ENCODE data around the gene DPYD. TPM values are rescaled to one million over a fixed set of nuclear protein-coding genes. Genes with fewer than 3 reads are reported as not detected.

DPYD gene
- polyA plus RNA-seq, 3 donors from 2014 or later = 23.0 to 35.9 (median 30.8) TPM

DNA sequence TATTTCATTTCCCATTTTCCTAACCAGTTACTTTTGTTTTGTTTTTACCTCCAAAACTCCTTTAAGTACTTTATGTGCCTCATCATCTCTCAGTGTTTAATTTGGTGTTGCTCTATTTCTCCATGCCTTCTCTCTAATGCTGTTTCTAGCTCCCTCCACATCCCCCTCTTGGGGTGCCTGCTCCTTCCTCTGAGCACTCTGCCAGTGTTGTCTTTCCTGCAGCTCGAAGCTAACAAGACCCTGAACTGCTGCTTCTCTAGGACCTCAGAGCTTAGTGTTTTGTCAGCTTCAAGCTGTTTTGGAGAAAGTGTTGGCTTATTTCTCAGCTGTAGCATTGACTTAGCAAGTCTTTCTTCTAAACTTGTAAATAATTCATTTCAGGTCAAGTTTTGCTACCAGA, 290.6 kb downstream of the DPYD start:
- no peak for DNase-seq
- Mint-ChIP-seq H3K27me3 (ENCODE audit: low read depth in 3 of 3) (peaks cover 0 to 1% (median 0%) of the 10 kb centered on the region in 3 donors), H3K27ac (no peak overlapping the region), H3K9me3 (no peaks in the 10 kb centered on the region), H3K36me3 (peaks cover 0 to 8% (median 3%) of the 10 kb centered on the region in 3 donors), H3K4me1 (peaks cover 23 to 38% of the 10 kb centered on the region in 2 donors), H3K4me3 (no peak overlapping the region)

DNA sequence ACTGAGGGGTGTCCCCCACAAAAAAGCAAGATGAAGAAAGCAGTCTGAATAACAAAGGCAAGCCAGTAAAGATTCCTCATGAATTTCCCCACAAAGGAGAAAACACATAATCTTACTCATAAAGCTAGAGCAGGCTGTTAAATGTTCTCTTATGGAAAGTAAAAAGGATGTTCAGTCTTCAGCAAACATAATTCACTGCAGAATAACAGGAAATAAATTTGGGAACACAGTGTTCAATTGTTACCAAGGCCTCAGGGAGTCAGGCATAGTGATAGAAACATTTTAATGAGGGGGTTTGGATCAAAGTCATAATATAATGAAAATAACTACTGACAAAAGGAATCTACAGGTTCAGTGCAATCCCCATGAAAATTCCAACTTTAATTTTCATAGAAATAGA, 297.6 kb downstream of the DPYD start:
- Mint-ChIP-seq H3K27ac (no peak overlapping the region), H3K9me3 (no peaks in the 10 kb centered on the region), H3K4me3 (no peak overlapping the region), H3K4me1 (peaks cover 11 to 22% of the 10 kb centered on the region in 2 donors), H3K27me3 (ENCODE audit: low read depth in 3 of 3) (peaks cover 0 to 4% (median 0%) of the 10 kb centered on the region in 3 donors), H3K36me3 (peaks cover 0 to 6% (median 3%) of the 10 kb centered on the region in 3 donors)
- DNase-seq = no peak

DNA sequence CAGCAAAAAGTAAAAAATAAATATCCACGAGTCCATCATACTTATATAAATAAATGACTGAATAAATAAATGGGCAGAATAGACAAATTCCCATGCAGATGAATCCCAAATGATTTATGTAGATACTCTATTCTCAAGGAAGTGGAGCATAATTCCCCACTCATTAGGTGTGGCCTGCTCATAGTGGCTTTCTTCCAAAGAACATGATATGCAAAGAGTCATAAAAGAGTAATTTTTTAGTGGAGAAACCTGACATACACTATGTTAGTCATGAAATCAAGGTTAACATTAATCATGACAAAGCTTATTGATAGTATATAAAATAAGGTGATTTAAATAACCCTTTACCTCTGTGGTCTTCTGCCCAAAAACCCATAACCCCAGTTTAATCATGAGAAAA, 298.9 kb downstream of the DPYD start:
- Mint-ChIP-seq H3K4me1 (peaks cover 11 to 22% of the 10 kb centered on the region in 2 donors), H3K27ac (no peak overlapping the region), H3K4me3 (no peak overlapping the region), H3K27me3 (ENCODE audit: low read depth in 3 of 3) (peaks cover 0 to 4% (median 0%) of the 10 kb centered on the region in 3 donors), H3K36me3 (peaks cover 0 to 6% (median 3%) of the 10 kb centered on the region in 3 donors), H3K9me3 (no peaks in the 10 kb centered on the region)
- no peak for DNase-seq

DNA sequence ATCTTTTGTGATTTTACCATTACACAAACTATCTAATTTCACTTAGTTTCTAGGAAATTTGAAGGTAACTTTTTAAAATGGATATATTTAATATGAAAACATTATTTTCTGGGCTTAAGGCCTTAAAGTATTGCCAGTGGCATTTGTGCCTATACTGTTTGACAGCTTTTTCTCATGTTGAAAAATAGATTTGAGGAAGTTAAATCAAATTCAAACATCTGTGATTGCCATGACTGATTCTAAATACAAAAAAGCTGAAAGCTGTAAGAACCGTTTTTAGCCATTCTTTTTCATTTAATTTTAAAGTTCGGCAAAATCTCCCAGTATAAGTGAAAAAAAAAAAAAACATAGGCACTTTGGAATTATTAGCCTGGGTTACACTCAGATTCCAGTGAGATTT, 301.1 kb downstream of the DPYD start:
- no peaks in the 10 kb centered on the region for H3K9me3 Mint-ChIP-seq
- H3K4me3 Mint-ChIP-seq = no peak overlapping the region
- peaks cover 0 to 4% of the 10 kb centered on the region in 2 donors for H3K4me1 Mint-ChIP-seq
- no peak for DNase-seq
- peaks cover 0 to 4% (median 0%) of the 10 kb centered on the region in 3 donors for H3K27me3 Mint-ChIP-seq (ENCODE audit: low read depth in 3 of 3)
- peaks cover 0 to 6% (median 3%) of the 10 kb centered on the region in 3 donors for H3K36me3 Mint-ChIP-seq
- H3K27ac Mint-ChIP-seq = no peak overlapping the region

DNA sequence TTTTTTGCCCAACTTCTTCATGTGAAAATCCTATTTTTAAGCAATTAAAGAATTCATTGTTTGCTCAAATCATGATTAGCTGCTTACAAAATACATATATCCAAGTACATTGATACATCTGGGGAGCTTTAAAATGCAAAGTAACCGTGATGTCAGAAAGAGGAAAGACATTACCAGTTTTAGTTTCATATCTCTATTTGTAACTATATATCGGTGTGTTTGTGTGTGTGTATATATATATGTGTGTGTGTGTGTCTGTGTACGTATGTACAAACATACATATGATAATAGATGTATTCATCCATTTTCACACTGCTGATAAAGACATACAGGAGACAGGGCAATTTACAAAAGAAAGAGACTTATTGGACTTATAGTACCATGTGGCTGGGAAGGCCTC, 310.1 kb downstream of the DPYD start:
- no peaks in the 10 kb centered on the region for H3K27me3 Mint-ChIP-seq (ENCODE audit: low read depth in 3 of 3)
- H3K27ac Mint-ChIP-seq = no peak overlapping the region
- DNase-seq = no peak
- H3K36me3 Mint-ChIP-seq = peaks cover 0 to 5% (median 0%) of the 10 kb centered on the region in 3 donors
- H3K4me1 Mint-ChIP-seq = peaks cover 20 to 40% of the 10 kb centered on the region in 2 donors
- H3K4me3 Mint-ChIP-seq = no peak overlapping the region
- peaks cover 0 to 3% (median 0%) of the 10 kb centered on the region in 6 donors for H3K9me3 Mint-ChIP-seq

DNA sequence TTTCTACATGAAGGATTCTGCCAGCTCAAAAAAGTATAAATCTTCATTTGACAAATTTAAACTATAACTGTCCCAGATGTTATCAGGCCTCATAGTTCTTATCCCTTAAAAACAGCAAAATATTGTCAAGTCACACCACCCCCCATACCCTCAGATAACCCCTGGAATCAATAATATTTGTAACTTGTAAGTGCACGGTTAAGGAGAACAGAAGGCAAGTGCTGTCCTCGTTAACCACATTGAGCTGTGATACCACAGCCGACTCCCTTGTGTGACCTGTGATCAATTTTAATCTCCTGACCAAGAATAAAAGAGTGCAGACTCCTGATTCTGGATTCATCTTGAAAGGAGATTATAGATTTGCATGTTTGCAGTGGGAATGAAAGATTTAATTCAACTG, 310.7 kb downstream of the DPYD start:
- peaks cover 0 to 3% (median 0%) of the 10 kb centered on the region in 6 donors for H3K9me3 Mint-ChIP-seq
- no peak for DNase-seq
- H3K36me3 Mint-ChIP-seq = peaks cover 0 to 5% (median 0%) of the 10 kb centered on the region in 3 donors
- H3K4me3 Mint-ChIP-seq = peak overlapping the region in 1 of 5 donors; percentile 7
- H3K27ac Mint-ChIP-seq = peak overlapping the region in 2 of 6 donors; percentile 6 to 11
- H3K4me1 Mint-ChIP-seq = peaks cover 20 to 40% of the 10 kb centered on the region in 2 donors
- no peaks in the 10 kb centered on the region for H3K27me3 Mint-ChIP-seq (ENCODE audit: low read depth in 3 of 3)

DNA sequence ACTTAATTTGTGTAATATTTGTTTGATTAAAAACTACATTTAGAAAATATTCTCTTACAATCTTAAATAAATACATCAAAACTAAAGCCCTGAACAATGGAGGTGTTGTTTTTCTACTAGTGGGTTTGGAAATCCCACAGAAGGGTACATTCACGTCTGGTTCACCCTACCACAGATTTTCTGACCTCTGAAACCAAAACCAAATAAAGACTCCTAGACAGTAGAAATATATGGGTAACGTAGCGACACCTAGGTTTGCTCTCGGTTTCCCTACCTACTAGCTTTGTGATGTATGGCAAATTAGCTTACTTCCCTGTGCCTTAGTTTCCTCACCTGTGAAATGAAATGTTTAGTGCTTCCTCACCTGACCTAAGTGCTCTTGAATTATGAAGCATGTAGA, 312.6 kb downstream of the DPYD start:
- Mint-ChIP-seq H3K4me1 (peaks cover 20 to 40% of the 10 kb centered on the region in 2 donors), H3K27ac (peak overlapping the region in 1 of 6 donors; percentile 37), H3K4me3 (peak overlapping the region in 1 of 5 donors; percentile 9), H3K36me3 (peaks cover 0 to 5% (median 0%) of the 10 kb centered on the region in 3 donors), H3K9me3 (peaks cover 0 to 3% (median 0%) of the 10 kb centered on the region in 6 donors), H3K27me3 (ENCODE audit: low read depth in 3 of 3) (no peaks in the 10 kb centered on the region)
- peak in 2 of 3 donors; percentile 10 to 19 for DNase-seq

DNA sequence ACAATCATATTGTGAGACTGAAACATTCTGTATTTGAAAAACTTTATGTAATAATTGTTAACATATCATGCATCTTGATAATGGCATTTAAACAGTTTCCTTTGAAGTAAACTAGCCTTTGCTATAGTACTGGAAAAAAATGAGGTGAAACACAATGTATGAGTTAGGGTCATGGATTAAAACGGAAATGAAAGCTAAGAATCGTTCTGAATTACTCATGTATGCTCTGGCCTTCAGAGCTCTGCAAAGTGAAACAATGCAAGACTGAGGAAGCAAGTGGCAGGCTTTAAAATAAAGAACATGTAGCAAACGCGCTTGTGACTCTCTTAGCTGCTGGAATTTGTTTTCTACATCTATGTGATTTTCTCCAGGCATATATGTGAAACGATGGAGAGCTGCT, 317.1 kb downstream of the DPYD start:
- Mint-ChIP-seq H3K4me1 (peaks cover 7 to 24% of the 10 kb centered on the region in 2 donors), H3K36me3 (peaks cover 0 to 5% (median 0%) of the 10 kb centered on the region in 3 donors), H3K9me3 (no peaks in the 10 kb centered on the region), H3K4me3 (no peak overlapping the region), H3K27ac (no peak overlapping the region), H3K27me3 (ENCODE audit: low read depth in 3 of 3) (no peaks in the 10 kb centered on the region)
- DNase-seq = no peak

DNA sequence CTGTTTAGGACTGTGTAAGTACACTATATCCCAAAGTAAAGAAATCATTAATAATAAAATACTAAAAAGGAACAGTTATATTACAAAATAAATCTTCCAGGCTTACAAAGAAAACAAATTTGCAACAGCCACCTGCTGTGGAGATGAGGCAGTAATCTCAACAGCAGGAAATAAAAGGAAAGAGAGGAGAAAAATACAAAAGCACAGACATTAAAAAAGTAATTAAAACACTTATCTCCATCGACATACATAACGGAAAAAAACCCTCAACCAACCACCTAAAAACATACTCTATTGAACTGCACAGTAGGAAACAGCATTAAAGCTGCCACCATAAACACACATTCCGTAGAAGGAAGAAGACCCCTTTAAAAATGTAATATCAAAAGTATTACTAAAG, 317.6 kb downstream of the DPYD start:
- H3K4me1 Mint-ChIP-seq = peaks cover 4 to 18% of the 10 kb centered on the region in 2 donors
- H3K4me3 Mint-ChIP-seq = no peak overlapping the region
- peaks cover 0 to under 1% (median 0%) of the 10 kb centered on the region in 3 donors for H3K27me3 Mint-ChIP-seq (ENCODE audit: low read depth in 3 of 3)
- DNase-seq = no peak
- H3K27ac Mint-ChIP-seq = no peak overlapping the region
- peaks cover 0 to 5% (median 0%) of the 10 kb centered on the region in 3 donors for H3K36me3 Mint-ChIP-seq
- no peaks in the 10 kb centered on the region for H3K9me3 Mint-ChIP-seq

DNA sequence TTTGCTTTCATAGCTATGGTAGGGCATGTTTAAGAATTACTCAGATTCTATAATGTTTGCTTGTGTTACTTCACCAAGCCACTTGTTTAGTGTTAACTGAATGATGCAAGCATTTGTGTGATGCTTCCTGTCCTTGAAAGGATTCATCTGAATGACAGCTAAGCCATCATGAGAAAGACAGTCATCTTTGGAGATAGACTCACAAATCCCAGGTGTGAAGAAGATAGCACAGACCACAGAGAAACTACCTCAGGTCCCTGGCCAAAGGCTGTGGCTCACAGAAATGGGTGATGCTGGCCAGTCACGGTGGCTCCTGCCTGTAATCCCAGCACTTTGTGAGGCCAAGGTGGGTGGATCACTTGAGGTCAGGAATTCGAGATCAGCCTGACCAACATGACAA, 321.4 kb downstream of the DPYD start:
- Mint-ChIP-seq H3K27ac (no peak overlapping the region), H3K4me1 (peaks cover 2 to 6% of the 10 kb centered on the region in 2 donors), H3K36me3 (peaks cover 0 to 3% (median 0%) of the 10 kb centered on the region in 3 donors), H3K9me3 (no peaks in the 10 kb centered on the region), H3K4me3 (no peak overlapping the region), H3K27me3 (ENCODE audit: low read depth in 3 of 3) (peaks cover 0 to 1% (median 0%) of the 10 kb centered on the region in 3 donors)
- DNase-seq = peak in 1 of 3 donors; percentile 1

DNA sequence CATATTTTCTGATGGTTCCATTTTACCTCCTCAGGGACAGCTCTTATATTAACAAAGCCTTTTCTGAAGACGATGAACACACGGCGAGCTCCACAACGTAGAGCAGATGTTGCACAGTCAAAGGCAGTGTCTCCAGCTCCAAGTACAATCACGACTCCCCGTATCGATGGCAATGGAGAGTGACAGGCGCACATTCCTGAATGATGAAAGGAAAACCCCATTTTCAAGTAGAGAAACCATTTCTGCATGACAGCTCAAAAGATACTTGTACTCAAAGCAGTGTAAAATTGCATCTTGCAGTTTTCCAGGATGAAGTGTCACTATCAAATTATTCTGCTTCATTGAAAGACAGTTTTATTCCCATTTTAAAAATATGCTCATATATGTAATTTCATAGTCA, 327.6 kb downstream of the DPYD start:
- Mint-ChIP-seq H3K27ac (no peak overlapping the region), H3K36me3 (peaks cover 36 to 39% (median 38%) of the 10 kb centered on the region in 3 donors), H3K27me3 (ENCODE audit: low read depth in 3 of 3) (peaks cover 0 to 4% (median 0%) of the 10 kb centered on the region in 3 donors), H3K4me1 (no peaks in the 10 kb centered on the region), H3K9me3 (no peaks in the 10 kb centered on the region), H3K4me3 (no peak overlapping the region)
- DNase-seq = no peak

DNA sequence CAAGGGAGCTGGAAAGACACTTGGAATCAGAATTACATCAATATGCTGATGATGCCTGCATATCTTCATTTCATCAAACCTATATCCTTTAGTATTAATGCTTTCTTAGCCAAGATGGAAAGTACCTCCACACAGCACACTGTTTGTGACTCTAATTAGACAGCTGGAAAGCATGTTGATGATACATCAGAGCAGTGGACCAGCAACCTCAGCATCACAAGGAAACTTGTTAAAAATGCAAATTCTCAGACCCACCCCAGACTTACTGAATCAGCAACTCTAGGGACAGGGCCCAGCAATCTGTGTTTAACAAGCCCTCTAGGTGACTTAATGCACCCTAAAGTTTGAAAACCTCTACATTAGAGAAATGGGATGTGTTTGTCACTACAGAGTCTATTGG, 332.1 kb downstream of the DPYD start:
- H3K36me3 Mint-ChIP-seq = peaks cover 41 to 57% (median 50%) of the 10 kb centered on the region in 3 donors
- DNase-seq = no peak
- H3K27ac Mint-ChIP-seq = no peak overlapping the region
- H3K4me1 Mint-ChIP-seq = no peaks in the 10 kb centered on the region
- H3K9me3 Mint-ChIP-seq = no peaks in the 10 kb centered on the region
- peaks cover 0 to 3% (median 0%) of the 10 kb centered on the region in 3 donors for H3K27me3 Mint-ChIP-seq (ENCODE audit: low read depth in 3 of 3)
- H3K4me3 Mint-ChIP-seq = no peak overlapping the region

DNA sequence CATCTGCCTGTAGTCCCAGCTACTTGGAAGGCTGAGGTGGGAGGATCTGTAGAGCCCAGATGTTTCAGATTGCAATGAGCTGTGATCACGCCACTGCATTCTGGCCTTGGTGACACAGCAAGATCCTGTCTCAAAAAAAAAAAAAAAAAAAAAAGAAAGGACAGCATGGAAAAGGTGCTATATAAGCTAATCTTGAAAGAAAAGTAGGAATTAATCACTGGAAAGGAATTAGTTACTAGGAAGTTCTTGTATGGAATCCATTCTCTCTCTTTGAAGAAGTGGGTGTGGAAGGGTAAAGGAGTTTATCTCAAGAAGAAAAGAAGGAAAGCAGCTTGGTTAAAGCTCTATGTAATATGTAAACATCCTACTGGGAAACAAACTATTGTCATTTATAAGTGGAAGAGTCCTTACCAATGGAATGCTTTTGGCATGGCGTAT, 339.2 kb downstream of the DPYD start:
- Mint-ChIP-seq H3K27me3 (ENCODE audit: low read depth in 3 of 3) (no peaks in the 10 kb centered on the region), H3K36me3 (peaks cover 8 to 10% (median 9%) of the 10 kb centered on the region in 3 donors), H3K9me3 (no peaks in the 10 kb centered on the region), H3K4me3 (no peak overlapping the region), H3K4me1 (no peaks in the 10 kb centered on the region), H3K27ac (no peak overlapping the region)
- no peak for DNase-seq

DNA sequence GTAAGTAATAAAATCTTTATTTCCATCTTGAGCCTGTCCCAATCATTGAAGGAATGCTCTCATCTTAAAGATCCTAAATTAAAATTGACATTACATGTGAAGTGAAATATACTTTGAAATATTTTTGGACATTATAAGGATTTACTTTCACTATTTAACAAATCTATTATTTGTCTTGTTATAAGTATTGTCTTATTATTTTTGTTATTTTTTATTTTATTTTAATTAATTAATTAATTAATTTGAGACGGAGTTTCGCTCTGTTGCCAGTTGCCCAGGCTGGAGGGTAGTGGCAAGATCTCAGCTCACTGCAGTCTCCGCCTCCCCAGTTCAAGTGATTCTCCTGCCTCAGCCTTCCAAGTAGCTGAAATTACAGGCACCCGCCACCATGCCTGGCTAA, 343.2 kb downstream of the DPYD start:
- no peak overlapping the region for H3K4me3 Mint-ChIP-seq
- H3K9me3 Mint-ChIP-seq = no peaks in the 10 kb centered on the region
- no peaks in the 10 kb centered on the region for H3K27me3 Mint-ChIP-seq (ENCODE audit: low read depth in 3 of 3)
- H3K4me1 Mint-ChIP-seq = no peaks in the 10 kb centered on the region
- peaks cover 8 to 11% (median 10%) of the 10 kb centered on the region in 3 donors for H3K36me3 Mint-ChIP-seq
- DNase-seq = no peak
- no peak overlapping the region for H3K27ac Mint-ChIP-seq

DNA sequence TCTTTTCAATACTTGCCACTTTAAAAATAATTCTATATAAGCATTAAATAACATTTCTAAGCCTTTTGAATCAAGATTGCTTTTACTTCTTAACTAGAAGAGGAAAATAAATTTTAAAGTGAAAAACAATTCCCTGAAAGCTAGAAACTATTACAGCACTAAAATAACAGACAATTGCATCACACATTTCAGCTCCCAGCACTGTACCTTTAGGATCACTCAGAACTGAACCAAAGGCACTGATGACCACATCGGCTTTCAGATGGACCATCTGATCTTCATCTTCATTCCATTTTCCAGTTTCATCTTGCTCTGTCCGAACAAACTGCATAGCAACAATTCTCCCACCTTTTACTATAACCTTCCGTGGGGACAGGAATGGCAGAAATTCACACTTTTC, 347.3 kb downstream of the DPYD start:
- no peak overlapping the region for H3K4me3 Mint-ChIP-seq
- DNase-seq = no peak
- peaks cover 18 to 31% (median 20%) of the 10 kb centered on the region in 3 donors for H3K36me3 Mint-ChIP-seq
- no peaks in the 10 kb centered on the region for H3K9me3 Mint-ChIP-seq
- H3K27me3 Mint-ChIP-seq (ENCODE audit: low read depth in 3 of 3) = no peaks in the 10 kb centered on the region
- H3K27ac Mint-ChIP-seq = no peak overlapping the region
- no peaks in the 10 kb centered on the region for H3K4me1 Mint-ChIP-seq

Measured in immature natural killer cell (primary cell).